G401.6 (cell line): ENCODE results near the gene DDX42.
A peak's percentile ranks its signal among the peaks of the same experiment; 100 is the strongest.
"Not testable (repeated sequence)": the region's sequence is repeated elsewhere in the genome, so short reads cannot be mapped to it uniquely, and the experiment has no call there.

ENCODE experiments used
- FAIRE-seq: peaks from 2 replicates; lab custom pipeline; 2012; peaks lifted over from hg19 to GRCh38; lab: Jason Lieb, UNC

Gene DDX42

DNA sequence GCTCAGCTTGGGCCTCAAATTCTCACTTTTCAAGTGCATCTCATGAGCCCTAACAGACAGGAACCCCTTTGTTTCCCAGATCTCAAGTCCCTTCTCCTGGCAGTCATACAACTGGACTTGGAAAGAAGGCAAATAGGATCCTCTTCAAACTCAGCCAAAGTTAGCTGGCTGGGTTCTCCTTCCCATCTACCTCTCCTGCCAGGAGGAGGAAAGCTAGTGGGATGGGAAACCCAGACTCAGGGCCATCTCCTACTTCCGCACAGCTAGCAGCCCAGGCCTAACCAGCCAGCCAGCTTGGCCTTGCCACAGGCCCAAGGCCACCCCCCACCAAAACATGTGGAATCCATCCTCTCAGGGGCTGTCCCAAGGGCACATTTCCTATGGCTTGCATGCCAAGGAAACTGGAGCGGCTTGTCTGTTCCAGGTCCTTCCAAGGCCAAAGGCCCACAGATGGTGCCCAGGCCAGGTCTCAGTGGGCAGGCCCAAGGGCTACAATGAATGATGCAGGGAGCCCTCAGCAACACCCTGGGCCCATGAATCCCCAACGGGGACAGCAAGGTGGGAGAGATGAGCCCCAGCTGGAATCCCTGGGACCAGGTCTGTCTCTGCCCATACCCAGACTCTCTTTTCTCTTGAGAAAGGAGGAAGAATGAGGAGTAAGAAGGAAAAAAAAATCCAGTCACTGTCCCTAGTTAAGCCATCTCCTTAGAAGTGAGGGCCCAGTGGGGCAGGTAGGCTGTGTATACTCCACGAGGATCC, 66.8 kb downstream of the DDX42 start:
- FAIRE-seq, result no peak

DNA sequence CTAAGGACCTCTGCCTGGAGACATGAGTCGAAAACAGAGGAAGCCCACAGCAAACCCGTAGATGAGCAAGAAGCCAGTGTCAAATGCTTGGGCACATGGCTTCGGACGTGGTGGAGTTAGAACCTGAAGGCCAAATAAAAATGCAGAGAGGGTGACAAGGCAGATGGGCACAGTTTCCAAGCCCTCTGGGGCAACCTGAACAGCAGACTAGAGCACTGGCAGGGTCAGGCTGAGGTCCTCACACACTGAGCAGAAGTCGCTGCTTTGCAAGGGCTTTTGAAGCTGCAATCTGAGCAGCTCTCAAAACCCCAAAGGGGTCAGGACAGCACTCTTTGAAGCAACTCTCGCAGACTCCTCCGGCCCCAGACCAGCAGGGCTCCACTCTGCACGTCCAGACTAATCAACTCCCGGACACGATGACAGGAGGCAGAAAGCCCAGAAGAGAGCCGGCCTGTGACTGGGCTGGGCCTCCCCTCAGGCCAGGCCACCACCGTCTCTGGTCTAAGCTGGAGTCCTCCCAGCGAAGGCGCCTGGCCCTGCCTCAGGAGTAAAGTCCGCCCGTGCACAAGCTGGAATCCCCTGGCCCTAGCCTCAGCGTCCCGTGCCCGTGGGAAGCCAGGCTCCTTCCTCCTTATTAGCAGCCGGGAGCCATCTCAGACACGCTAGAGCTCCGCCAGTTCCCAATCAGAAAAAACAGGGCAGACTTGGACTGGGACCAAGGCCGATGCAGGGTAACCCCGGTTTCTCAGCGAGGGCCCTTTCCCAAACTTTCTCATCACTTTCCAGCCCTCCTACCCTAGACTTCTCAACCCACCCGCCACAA, 67.6 kb downstream of the DDX42 start:
- no peak for FAIRE-seq

DNA sequence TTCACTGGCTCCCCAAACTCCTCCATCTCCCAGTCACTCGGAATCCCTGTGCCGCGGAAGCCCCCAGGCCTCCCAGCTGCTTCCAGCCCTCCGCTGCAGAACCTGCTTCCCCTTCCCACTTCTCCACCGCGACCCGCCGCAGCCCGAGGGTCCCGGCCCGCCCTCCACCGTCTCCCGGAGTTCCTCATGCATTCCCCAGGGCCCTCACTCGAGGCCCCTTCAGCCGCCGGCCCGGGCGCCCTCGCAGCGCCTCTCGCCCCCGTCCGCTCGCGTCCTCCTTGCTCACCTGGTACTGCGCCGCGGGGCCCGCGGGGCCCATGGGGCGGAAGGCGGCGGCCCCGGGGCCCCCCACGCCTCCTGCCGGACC, 68.2 kb downstream of the DDX42 start:
- FAIRE-seq, result no peak

DNA sequence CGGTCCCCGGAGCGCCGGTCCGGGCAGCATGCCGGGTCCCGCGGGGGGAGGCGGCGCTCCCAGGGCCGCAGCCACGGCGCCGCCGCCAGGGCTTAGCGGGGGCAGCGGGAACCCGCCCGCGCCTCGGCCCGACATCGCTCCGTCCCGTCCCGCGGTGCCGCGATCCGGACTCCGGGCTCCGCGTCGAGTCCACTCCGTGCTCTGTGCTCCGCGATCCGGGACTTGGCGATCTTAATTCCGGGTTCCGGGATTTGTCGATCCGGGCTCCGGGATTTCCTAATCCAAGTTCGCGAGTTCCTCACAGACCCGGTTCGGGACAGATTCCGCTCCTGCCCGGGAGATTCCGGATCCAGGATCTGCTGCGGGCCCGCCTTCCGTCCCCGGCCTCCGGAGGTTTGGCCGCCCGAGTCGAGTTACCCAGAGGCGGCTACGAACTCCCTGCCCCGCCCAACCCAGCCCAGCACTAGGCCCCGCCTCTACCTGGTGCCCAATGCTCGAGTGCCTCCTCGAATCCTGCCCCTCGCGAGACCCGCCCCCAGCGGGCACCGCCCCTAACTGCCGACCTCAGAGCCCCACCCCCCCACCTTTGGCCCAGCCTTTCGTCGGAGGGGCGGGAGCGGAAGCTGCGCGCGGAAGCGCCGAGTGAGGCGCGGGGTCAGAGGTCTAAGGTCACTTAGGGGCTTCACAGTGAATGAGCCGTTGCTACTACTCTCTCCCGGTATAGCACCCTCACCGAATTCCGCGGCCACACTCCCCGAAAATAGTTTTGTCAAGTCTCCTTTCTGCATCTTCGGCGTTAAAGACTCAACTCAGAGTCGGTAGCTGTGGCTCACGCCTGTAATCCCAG, 68.8 kb downstream of the DDX42 start, which contains the start of gene SMARCD2:
Gene SMARCD2, minus strand, starts transcription at position 146 of the 847 bp plus-strand sequence. Its CDS starts 11 bp downstream, at position 135.
- FAIRE-seq, result peak; percentile 90

DNA sequence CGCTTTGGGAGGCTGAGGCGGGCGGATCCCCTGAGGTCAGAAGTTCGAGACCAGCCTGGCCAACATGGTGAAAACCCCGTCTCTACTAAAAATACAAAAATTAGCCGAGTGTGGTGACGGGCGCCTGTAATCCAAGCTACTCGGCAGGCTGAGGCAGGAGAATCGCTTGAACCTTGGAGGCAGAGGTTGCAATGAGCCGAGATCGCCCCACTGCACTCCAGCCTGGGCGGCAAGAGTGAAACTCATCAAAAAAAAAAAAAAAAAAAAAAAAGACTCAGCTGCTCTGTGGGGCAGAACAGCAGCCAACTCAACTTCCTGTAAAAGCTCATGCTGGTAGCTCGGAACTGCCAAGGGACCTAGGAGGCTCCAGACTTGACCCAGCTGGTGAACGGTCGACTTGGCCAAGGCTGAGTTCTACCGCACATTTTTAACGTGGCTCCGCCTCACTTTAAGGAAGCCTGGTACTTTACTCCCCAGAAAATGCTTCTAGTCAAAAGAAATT, 69.5 kb downstream of the DDX42 start:
- FAIRE-seq, result not testable (repeated sequence)

DNA sequence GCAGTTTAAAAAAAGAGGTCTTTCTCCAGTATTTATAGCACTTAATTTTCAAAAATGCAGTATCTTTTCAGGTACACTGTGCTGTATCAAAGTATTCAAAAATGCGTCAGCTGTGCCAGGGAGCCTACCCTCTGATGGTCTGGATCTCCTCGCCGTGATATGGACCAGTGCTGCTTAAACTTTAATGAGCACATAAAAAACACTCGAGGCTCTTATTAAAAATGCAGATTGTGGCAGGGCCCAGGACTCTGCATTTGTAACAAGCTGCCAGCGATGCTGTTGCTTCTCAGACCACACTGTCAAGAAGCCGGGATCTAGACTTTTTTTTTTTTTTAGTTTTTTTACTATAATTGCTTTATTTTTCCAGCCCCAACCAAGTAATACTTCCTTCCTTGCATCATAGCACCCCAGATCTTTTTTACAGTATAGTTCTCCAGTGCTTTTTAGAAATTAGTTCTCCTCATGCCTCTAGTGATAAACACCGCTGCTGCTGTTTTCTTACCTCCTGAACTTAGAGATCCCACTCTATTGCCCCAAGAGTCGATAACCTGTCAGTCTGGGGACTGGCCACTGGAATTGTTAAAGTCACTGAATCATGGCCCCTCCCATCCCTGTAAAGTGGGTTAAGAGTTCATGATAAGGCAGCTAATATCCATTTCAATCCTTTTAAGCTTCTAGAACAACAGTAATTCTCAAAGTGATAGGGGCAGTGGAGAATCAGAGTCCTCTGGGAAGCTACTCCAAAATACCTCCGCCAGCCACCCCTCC, 70.1 kb downstream of the DDX42 start:
- FAIRE-seq, result no peak

DNA sequence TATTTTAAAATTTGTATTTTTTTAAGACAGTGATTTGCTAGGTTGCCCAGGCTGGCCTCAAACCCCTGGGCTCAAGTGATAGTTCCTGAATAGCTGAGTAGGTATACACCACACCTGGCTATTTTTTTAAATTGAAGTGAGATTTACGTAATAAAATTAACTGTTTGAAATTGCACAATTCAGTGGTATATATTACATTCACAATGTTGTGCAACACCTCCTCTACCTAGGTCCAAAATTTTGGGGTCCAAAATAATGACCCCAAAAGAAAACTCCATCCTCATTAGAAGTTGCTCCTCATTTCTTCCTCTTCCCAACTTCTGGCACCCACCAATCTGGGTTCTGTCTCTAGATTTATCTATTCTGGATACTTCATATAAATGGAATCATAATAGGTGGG, 71.5 kb downstream of the DDX42 start:
- FAIRE-seq, result no peak

DNA sequence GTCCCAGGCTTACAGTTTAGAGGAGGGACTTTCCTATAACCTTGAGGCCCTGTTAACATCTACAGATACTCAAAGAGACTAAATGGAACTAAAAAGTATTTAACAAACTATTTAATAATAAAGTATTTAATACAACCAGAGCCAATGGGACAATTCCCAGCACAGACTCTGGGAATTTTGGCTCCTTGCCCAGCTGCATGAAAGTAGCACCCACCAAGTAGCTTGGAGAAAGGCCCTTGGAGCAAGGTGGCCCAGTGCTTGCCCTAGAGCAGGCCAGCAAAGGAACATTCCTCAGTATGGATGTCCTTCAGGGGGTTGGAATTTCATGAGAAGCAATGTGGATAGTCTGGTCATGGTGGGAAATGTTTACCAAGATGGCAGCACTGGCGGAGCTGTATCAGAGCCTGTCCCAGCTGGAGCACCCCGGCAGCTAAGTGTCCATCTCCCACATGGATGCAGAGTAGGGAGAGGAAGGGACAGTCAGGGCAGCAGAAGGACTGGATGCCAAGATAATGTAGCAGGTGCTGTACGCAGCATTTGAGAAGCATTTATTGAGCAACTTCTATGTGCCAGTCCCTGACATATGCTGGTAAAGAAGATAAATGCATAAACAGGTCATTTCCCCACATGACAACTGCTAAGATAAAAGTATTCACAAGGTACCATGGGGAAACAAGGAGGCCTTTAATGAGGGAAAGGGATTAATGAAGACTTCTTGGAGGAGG, 73.7 kb downstream of the DDX42 start:
- FAIRE-seq, result no peak

DNA sequence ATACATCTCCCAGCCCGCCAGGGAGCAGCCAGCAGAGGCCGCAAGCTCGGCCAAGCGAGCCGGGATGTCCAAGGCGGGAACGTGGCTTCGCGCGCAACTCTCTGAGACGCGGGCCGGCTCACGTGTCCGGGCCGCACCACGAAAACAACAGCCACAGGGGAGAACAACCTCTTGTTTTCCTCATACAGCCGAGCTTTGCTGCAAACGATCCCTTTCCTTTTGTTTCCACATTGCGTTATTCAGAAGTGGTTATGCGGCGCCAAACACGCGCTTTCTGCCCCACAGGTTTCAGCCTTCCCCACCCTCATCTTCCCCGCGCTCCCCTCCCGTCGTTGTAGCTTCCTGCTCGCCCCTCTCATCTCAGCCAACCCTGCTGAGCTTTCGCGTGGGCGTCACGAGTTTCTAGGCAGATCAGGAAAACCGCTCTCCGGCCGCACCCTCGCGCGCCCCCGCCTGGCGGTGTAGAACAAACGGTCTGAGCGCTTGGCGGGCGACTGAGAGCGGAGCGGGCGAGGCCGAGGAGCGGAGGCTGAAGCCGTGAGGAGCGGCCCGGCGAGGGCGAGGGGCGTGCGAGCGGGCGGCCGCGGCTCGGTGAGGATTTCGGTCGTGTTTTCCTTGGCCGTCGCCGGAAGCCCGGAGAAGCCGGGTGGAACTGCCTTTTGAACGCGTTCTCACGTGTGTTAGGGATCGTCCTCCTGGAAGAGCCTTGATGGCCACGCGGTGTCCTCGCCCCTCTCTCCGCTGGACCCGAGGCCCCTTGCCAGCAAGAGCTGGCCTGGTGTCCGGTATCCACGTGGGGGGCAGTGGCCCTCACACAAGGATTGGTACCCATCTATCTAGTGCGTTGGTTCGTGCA, 75.1 kb downstream of the DDX42 start:
- no peak for FAIRE-seq

DNA sequence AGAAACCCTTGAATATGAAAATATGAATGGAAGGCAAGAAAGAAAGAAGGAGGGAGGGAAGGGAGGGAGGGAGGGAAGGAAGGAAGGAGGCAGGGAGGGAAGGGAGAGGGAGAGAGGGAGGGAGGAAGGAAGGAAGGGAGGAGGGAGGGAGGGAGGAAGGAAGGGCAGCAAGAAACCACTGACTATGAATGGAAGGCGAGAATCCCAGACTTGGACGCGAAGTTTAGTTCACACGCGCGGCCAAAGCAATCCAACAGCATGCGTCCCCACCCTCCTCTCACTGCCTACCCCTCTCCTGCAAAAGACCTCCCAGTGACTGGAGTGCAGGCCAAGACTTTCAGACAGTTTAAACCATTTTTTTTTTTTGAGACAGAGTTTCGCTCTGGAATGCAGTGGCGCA, 76.4 kb downstream of the DDX42 start:
- FAIRE-seq, result no peak

DNA sequence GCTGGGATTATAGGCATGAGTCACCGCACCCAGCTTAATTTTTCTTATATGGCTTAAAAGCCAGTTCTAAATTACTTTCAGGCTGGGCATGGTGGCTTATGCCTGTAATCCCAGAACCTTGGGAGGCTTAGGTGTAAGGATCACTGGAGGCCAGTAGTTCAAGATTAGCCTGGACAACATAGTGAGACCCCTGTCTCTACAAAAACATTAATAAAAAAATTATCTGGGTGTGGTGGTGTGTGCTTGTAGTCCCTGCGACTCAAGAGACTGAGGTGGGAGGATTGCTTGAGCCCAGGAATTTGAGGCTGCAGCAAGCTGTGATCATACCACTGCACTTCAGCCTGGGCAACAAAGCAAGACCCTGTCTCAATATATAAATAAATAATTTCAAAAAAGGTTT, 79.3 kb downstream of the DDX42 start:
- FAIRE-seq, result no peak

DNA sequence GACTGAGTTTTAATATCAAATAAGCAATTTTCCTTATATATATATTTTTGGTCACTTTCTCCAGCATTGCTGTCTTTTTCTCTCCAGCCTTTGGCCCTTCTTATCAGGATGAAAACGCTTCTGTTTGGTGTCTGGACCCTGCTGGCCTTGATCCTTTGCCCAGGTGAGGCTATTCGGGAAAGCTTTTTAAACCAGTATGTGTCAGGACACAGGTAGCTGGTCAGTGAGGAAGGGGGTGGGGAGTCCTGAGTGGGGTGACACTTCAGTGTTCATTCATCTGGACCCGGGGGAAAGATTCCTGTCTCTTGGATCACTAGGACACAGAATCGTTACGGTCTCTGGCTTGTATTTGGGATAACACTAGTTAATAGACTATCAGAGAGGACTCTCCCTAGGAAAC, 80.7 kb downstream of the DDX42 start:
- no peak for FAIRE-seq

DNA sequence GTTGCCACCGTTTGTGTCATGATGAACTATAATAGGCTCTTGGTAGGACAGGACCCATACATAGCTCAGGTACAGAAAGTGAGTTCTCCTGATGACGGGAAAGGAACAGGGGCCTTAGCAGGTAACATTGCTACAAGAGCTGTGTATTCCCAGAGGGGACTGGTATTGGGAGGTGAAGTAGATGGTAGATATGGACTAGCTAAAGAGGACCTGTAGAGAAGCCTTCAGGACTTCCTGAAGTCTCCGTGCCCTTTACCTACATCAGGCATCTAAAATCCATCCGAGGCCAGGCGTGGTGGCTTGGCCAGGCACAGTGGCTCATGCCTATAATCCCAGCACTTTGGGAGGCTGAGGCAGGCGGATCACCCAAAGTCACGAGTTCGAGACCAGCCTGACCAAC, 81.2 kb downstream of the DDX42 start:
- FAIRE-seq, result no peak

DNA sequence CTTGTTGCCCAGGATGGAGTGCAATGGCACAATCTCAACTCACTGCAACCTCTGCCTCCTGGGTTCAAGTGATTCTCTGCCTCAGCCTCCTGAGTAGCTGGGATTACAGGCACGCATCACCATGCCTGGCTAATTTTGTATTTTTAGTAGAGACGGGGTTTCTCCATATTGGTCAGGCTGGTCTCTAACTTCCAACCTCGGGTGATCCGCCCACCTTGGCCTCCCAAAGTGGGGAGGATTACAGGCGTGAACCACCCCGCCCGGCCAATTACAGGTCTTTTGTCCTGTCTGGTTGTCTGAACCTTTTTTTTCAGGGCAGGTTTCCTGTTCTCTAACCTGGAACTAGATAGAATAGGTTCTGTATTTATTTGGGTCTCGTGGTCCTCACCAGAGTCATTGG, 82.5 kb downstream of the DDX42 start:
- FAIRE-seq, result not testable (repeated sequence)

DNA sequence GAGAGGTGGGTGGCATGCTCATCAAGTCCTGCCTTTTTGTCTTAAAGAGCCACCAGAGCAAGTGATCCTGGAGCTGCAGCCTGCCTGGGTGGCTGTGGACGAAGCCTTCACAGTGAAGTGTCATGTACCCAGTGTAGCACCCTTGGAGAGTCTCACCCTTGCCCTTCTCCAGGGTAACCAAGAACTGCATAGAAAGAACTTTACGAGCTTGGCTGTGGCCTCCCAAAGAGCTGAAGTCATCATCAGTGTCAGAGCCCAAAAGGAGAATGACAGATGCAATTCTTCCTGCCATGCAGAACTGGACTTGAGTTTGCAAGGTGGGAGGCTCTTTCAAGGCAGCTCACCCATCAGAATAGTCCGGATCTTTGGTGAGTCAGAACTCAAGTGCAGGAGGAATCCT, 85.3 kb downstream of the DDX42 start:
- no peak for FAIRE-seq

DNA sequence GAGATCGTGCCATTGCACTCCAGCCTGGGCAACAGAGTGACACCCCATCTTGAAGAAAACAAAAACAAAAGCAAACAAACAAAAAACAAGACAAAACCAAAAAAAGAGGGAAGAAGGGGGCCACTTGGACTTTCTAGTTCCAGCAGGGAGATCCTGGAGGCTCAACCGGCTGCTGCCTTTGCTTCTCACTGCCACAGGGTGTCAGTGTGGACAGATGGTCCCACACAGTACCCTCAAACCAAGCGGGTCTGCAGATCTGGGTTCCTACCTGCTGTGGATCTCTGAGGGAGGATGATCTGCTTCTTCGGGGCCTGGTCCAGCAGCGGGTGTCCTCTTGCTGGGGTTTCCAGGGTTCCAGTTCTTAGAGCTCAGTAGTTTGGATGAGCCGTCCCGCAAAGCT, 92.7 kb downstream of the DDX42 start:
- not testable (repeated sequence) for FAIRE-seq
